PC-3 (cell line): ENCODE measurements around the gene UPK1A. TPM values are rescaled to one million over a fixed set of nuclear protein-coding genes. Genes with fewer than 3 reads are reported as not detected.
"Not testable (repeated sequence)": the region's sequence is repeated elsewhere in the genome, so short reads cannot be mapped to it uniquely, and the experiment has no call there.

ENCODE experiments used
- ATAC-seq: fragments of 200-7000 bp; cut with Tn5 transposase; 2 replicates; pipeline ENCODE4 v1.9.1; 2020; ENCODE audit warnings: mild to moderate bottlenecking, moderate library complexity
- BruUV-seq: library from RNA; stranded (reverse); fragments of 400-500 nt; replicated peaks from 2 replicates; lab custom pipeline; 2021; lab: Mats Ljungman, UMichigan
- CTCF ChIA-PET: fragments of 300-600 bp; sonication (Branson Sonifier 250); formaldehyde crosslinking; loops from one replicate; lab custom pipeline; 2022; ENCODE audit warnings: antibody characterized with exemption; lab: Charles Lee
- POLR2A ChIA-PET: fragments of 300-600 bp; sonication (Branson Sonifier 250); formaldehyde crosslinking; loops from one replicate; lab custom pipeline; 2022; ENCODE audit warnings: antibody characterized with exemption; ENCODE audit not compliant: unreplicated experiment; lab: Charles Lee
- DNase-seq: peaks from one replicate; pipeline ENCODE4 v3.0.0-alpha.2; 2015
- H2AFZ ChIP-seq: fragments of 300-600 bp; sonication (generic); 2 replicates; pipeline ENCODE4 v1.6.0; 2016; ENCODE audit warnings: antibody characterized with exemption, low read length
- H3F3A ChIP-seq: fragments of 300-600 bp; sonication (generic); one replicate; pipeline ENCODE4 v1.6.0; 2017; ENCODE audit warnings: antibody characterized with exemption, low read length, control low read depth, mild to moderate bottlenecking; ENCODE audit not compliant: unreplicated experiment
- H3K27ac ChIP-seq: fragments of 300-600 bp; sonication (generic); 2 replicates; pipeline ENCODE4 v1.5.1; 2016; ENCODE audit warnings: mild to moderate bottlenecking, low read length
- H3K27me3 ChIP-seq: fragments of 300-600 bp; sonication (generic); 2 replicates; pipeline ENCODE4 v1.6.1; 2016; ENCODE audit warnings: low read length, mixed read lengths
- H3K36me3 ChIP-seq: fragments of 300-600 bp; sonication (generic); 2 replicates; pipeline ENCODE4 v1.6.1; 2016; ENCODE audit warnings: low read depth, mixed run types, low read length, mixed read lengths
- H3K4me1 ChIP-seq: fragments of 300-600 bp; sonication (generic); 2 replicates; pipeline ENCODE4 v1.5.1; 2016; ENCODE audit warnings: low read length; ENCODE audit not compliant: insufficient read depth
- H3K4me2 ChIP-seq: fragments of 300-600 bp; sonication (generic); 2 replicates; pipeline ENCODE4 v1.6.0; 2016; ENCODE audit warnings: low read length
- H3K4me3 ChIP-seq: fragments of 300-600 bp; sonication (generic); 2 replicates; pipeline ENCODE4 v1.5.1; 2016; ENCODE audit warnings: mild to moderate bottlenecking, low read length, mixed read lengths
- H3K79me2 ChIP-seq: fragments of 300-600 bp; sonication (generic); 2 replicates; pipeline ENCODE4 v1.6.1; 2017; ENCODE audit warnings: low read length, mixed read lengths
- H3K9ac ChIP-seq: fragments of 300-600 bp; sonication (generic); 2 replicates; pipeline ENCODE4 v1.6.0; 2016; ENCODE audit warnings: mild to moderate bottlenecking, low read length
- H3K9me2 ChIP-seq: fragments of 300-600 bp; sonication (generic); replicated peaks from 2 replicates; pipeline ENCODE4 v1.6.1; 2016; ENCODE audit warnings: mixed run types, low read length, mixed read lengths
- H3K9me3 ChIP-seq: fragments of 300-600 bp; sonication (generic); 2 replicates; pipeline ENCODE4 v1.6.1; 2016; ENCODE audit warnings: low read length, mixed read lengths
- H4K20me1 ChIP-seq: fragments of 300-600 bp; sonication (generic); 2 replicates; pipeline ENCODE4 v1.6.1; 2016; ENCODE audit warnings: low read length, mixed read lengths
- CTCF ChIP-seq: fragments of 300-600 bp; sonication (generic); conservative IDR thresholded peaks from 2 replicates; pipeline ENCODE4 v1.5.1; 2017; ENCODE audit warnings: antibody characterized with exemption, low read depth, mild to moderate bottlenecking, low read length
- EZH2 ChIP-seq: fragments of 300-600 bp; sonication (generic); IDR thresholded peaks from one replicate; pipeline ENCODE4 v1.6.1; 2017; ENCODE audit warnings: antibody characterized with exemption, mild to moderate bottlenecking, low read length; ENCODE audit not compliant: unreplicated experiment
- EZH2phosphoT487 ChIP-seq: fragments of 300-600 bp; sonication (generic); IDR thresholded peaks from 2 replicates; pipeline ENCODE4 v1.6.1; 2018; ENCODE audit warnings: mild to moderate bottlenecking, antibody characterized with exemption, low read length, borderline replicate concordance
- intact Hi-C: fragments of 100-400 bp; cut with micrococcal nuclease; formaldehyde crosslinking; loops from 2 replicates; pipeline ENCODE4 v1.9.0; 2023
- total RNA-seq: library from RNA; depleted of rRNA; stranded (reverse); fragments of >200 nt; gene quantifications from 2 replicates; pipeline ENCODE4 v1.2.3, GENCODE V29; 2014

UPK1A gene
- total RNA-seq, 1 experiment from 2014 or later, result not detected

- no TSS peak for BruUV-seq
- Histone ChIP-seq H3K4me1 (peaks cover 6% of the 10 kb centered on the region; the same call in 1 of the 2 replicates), H2AFZ (no peak overlapping the region), H3K9ac (no peak overlapping the region), H3K27me3 (no peaks in the 10 kb centered on the region), H3K9me2 (no peaks in the 10 kb centered on the region), H3K79me2 (peaks cover 22% of the 10 kb centered on the region), H3K36me3 (peaks cover 5% of the 10 kb centered on the region), H3K4me3 (no peak overlapping the region), H3K4me2 (no peak overlapping the region), H3K27ac (no peak overlapping the region), H3K9me3 (no peaks in the 10 kb centered on the region), H3F3A (no peaks in the 10 kb centered on the region), H4K20me1 (0 out of 2 replicates have a peak, but pooled peaks cover 3% of the 10 kb centered on the region)
- TF ChIP-seq EZH2phosphoT487 (no peak), CTCF (no peak), EZH2 (no peak)
- ChIA-PET POLR2A (no interaction called here), CTCF (no interaction called here)
- intact Hi-C loops, result no loop called here
- ATAC-seq, result no peak
- DNase-seq, result no peak
Observed at GRCh38 chr19:35722461-35722860, 56.1 kb downstream of the UPK1A start.

- 0 out of 2 replicates have a peak, but pooled peaks cover 3% of the 10 kb centered on the region for H4K20me1 ChIP-seq
- ChIA-PET POLR2A (no interaction called here), CTCF (no interaction called here)
- H3K9me2 ChIP-seq, result no peaks in the 10 kb centered on the region
- TF ChIP-seq EZH2phosphoT487 (no peak), CTCF (no peak), EZH2 (no peak)
- peaks cover 5% of the 10 kb centered on the region for H3K36me3 ChIP-seq
- no peaks in the 10 kb centered on the region for H3K27me3 ChIP-seq
- H3K27ac ChIP-seq, result no peak overlapping the region
- BruUV-seq, result no TSS peak
- peaks cover 6% of the 10 kb centered on the region; the same call in 1 of the 2 replicates for H3K4me1 ChIP-seq
- H3F3A ChIP-seq, result no peaks in the 10 kb centered on the region
- no peaks in the 10 kb centered on the region for H3K9me3 ChIP-seq
- H2AFZ ChIP-seq, result no peak overlapping the region
- no peak overlapping the region for H3K9ac ChIP-seq
- H3K79me2 ChIP-seq, result peaks cover 22% of the 10 kb centered on the region
- no peak overlapping the region for H3K4me2 ChIP-seq
- intact Hi-C loops, result no loop called here
- H3K4me3 ChIP-seq, result no peak overlapping the region
- DNase-seq, result no peak
- no peak for ATAC-seq
Observed at GRCh38 chr19:35722897-35723296, 56.6 kb downstream of the UPK1A start.

DNA sequence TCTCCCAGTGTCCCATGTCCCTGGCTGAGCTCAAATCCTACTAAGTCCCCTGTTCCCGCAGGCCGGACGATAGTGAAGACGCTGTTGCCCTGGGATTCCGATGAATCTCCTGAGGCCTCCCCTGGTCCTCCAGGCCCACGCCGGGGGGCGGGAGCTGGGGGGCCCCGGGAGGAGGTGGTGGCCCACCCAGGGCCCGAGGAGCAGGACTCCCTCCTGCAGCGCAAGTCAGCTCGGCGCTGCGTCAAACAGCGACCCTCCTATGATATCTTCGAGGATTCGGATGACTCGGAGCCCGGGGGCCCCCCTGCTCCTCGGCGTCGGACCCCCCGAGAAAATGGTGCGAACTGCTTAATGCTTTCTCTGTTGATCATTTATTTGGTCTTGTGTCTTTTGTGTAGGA lies 57.4 kb downstream of the UPK1A start:
- H3K4me2 ChIP-seq, result no peak overlapping the region
- TF ChIP-seq CTCF (no peak), EZH2phosphoT487 (no peak), EZH2 (no peak)
- no peak overlapping the region for H3K9ac ChIP-seq
- no TSS peak for BruUV-seq
- no peaks in the 10 kb centered on the region for H3K9me3 ChIP-seq
- H3K79me2 ChIP-seq, result peaks cover 16% of the 10 kb centered on the region
- H3K4me3 ChIP-seq, result no peak overlapping the region
- POLR2A ChIA-PET, result no interaction called here
- no peak for ATAC-seq
- H3K27ac ChIP-seq, result no peak overlapping the region
- no peak overlapping the region for H2AFZ ChIP-seq
- H3K36me3 ChIP-seq, result peaks cover 5% of the 10 kb centered on the region
- CTCF ChIA-PET, result no interaction called here
- intact Hi-C loops, result no loop called here
- H3F3A ChIP-seq, result no peaks in the 10 kb centered on the region
- no peak for DNase-seq
- 0 out of 2 replicates have a peak, but pooled peaks cover 3% of the 10 kb centered on the region for H4K20me1 ChIP-seq
- peaks cover 6% of the 10 kb centered on the region; the same call in 1 of the 2 replicates for H3K4me1 ChIP-seq
- no peaks in the 10 kb centered on the region for H3K9me2 ChIP-seq
- no peaks in the 10 kb centered on the region for H3K27me3 ChIP-seq

GRCh38 chr19:35724132-35724531 lies 57.8 kb downstream of the UPK1A start:
- BruUV-seq, H3F3A ChIP-seq, H3K9me3 ChIP-seq, H3K27ac ChIP-seq, intact Hi-C loops, H2AFZ ChIP-seq, H4K20me1 ChIP-seq, H3K9me2 ChIP-seq, POLR2A ChIA-PET, CTCF ChIA-PET, H3K4me1 ChIP-seq, H3K27me3 ChIP-seq, ATAC-seq, H3K4me3 ChIP-seq, H3K9ac ChIP-seq, H3K36me3 ChIP-seq, H3K4me2 ChIP-seq, DNase-seq: not testable (repeated sequence)
- peaks cover 12% of the 10 kb centered on the region for H3K79me2 ChIP-seq
